Natural killer cell (primary cell): ENCODE results near the gene DACT3. TPM values are rescaled to one million over a fixed set of nuclear protein-coding genes. Genes with fewer than 3 reads are reported as not detected.

Experiments used
- ATAC-seq, 3 donors: fragments of 150-1000 bp in 2 of 3; fragments of 200-7000 bp in 1 of 3; cut with Tn5 transposase; 1 replicate in 1 of 3; 2 replicates in 2 of 3; pipeline ENCODE4 v1.10.0; 2021; ENCODE audit warnings: mild to moderate bottlenecking in 2 of 3, moderate library complexity in 2 of 3
- DNase-seq, 2 donors: peaks; one replicate each; pipeline versions ENCODE4 v3.0.0 to v3.0.0-alpha.2; 2013 to 2021; ENCODE audit warnings: mixed read lengths in 1 of 2
- H3K27ac ChIP-seq: one replicate; pipeline ENCODE4 v1.5.1; 2013; ENCODE audit warnings: mild to moderate bottlenecking, low read length
- H3K27me3 ChIP-seq: one replicate; pipeline ENCODE4 v1.6.1; 2013; ENCODE audit warnings: low read length; ENCODE audit not compliant: control insufficient read depth, insufficient read depth
- H3K36me3 ChIP-seq: one replicate; pipeline ENCODE4 v1.6.1; 2013; ENCODE audit warnings: low read length; ENCODE audit not compliant: control insufficient read depth, insufficient read depth
- H3K4me1 ChIP-seq: one replicate; pipeline ENCODE4 v1.6.1; 2013; ENCODE audit warnings: low read length; ENCODE audit not compliant: control insufficient read depth, insufficient read depth
- H3K4me3 ChIP-seq: one replicate; pipeline ENCODE4 v1.5.1; 2013; ENCODE audit warnings: low read length
- H3K9me3 ChIP-seq: one replicate; pipeline ENCODE4 v1.6.1; 2013; ENCODE audit warnings: low read length; ENCODE audit not compliant: control insufficient read depth, insufficient read depth
- H3K27ac Mint-ChIP-seq, 2 donors: one replicate each; pipeline ENCODE4 v1.8.0; 2022; ENCODE audit warnings: mild to moderate bottlenecking in 2 of 2, mixed read lengths in 2 of 2, moderate library complexity in 1 of 2
- H3K27me3 Mint-ChIP-seq, 2 donors: one replicate each; pipeline ENCODE4 v1.8.0; 2022; ENCODE audit warnings: low read depth in 2 of 2, mixed read lengths in 2 of 2
- H3K36me3 Mint-ChIP-seq: one replicate; pipeline ENCODE4 v1.8.0; 2022; ENCODE audit warnings: mixed read lengths
- H3K4me1 Mint-ChIP-seq, 2 donors: one replicate each; pipeline ENCODE4 v1.8.0; 2022; ENCODE audit warnings: mixed read lengths in 2 of 2
- H3K4me3 Mint-ChIP-seq: one replicate; pipeline ENCODE4 v1.8.0; 2022; ENCODE audit warnings: mild to moderate bottlenecking, moderate library complexity, mixed read lengths
- H3K9me3 Mint-ChIP-seq, 2 donors: one replicate each; pipeline ENCODE4 v1.8.0; 2022; ENCODE audit warnings: mixed read lengths in 2 of 2
- WGBS: methylation state at CpG from one replicate; pipeline ENCODE4 v1.1.7; 2013; ENCODE audit warnings: missing lambda C conversion rate; ENCODE audit not compliant: insufficient coverage; 5-methylcytosine and 5-hydroxymethylcytosine counted together
- intact Hi-C: fragments of 100-400 bp; cut with micrococcal nuclease; formaldehyde crosslinking; loops from one replicate; pipeline ENCODE4 v1.14.2; 2022
- total RNA-seq, 4 donors: library from RNA; stranded (reverse); fragments of 120-200 nt in 1 of 4; gene quantifications; one replicate each; pipeline versions ENCODE4 v1.2.3 to v1.2.4, GENCODE V29; 2013 to 2022
- TF ChIP-seq, protein P1 (sequence below): fragments of 200-600 bp; IDR thresholded peaks from one replicate; pipeline ENCODE4 v1.8.0; 2022; ENCODE audit warnings: antibody characterized with exemption

DACT3 gene
- total RNA-seq, 3 donors from 2014 or later (not counting 1 experiment from before 2014, with no cell fraction given) = 0.14 to 0.20 TPM; not detected in 1

DNA sequence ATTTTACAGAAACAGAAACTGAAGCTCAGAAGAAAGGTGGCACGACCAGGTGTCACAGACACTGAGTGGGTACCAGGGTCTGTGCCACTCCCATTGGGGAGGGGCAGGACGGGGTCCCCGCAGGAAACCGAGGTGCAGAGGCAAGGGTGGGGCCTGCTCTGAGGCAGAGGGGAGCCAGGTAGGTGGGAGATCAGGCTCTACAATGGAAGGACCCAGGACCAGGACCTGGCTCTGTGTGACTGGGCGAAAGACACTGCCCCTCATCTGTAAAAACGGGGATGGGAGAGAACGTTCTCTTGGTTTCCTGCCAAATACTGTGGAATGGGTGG lies 38.9 kb downstream of the DACT3 start:
- H3K4me1 Mint-ChIP-seq = peaks cover 0 to 11% of the 10 kb centered on the region in 2 donors

DNA sequence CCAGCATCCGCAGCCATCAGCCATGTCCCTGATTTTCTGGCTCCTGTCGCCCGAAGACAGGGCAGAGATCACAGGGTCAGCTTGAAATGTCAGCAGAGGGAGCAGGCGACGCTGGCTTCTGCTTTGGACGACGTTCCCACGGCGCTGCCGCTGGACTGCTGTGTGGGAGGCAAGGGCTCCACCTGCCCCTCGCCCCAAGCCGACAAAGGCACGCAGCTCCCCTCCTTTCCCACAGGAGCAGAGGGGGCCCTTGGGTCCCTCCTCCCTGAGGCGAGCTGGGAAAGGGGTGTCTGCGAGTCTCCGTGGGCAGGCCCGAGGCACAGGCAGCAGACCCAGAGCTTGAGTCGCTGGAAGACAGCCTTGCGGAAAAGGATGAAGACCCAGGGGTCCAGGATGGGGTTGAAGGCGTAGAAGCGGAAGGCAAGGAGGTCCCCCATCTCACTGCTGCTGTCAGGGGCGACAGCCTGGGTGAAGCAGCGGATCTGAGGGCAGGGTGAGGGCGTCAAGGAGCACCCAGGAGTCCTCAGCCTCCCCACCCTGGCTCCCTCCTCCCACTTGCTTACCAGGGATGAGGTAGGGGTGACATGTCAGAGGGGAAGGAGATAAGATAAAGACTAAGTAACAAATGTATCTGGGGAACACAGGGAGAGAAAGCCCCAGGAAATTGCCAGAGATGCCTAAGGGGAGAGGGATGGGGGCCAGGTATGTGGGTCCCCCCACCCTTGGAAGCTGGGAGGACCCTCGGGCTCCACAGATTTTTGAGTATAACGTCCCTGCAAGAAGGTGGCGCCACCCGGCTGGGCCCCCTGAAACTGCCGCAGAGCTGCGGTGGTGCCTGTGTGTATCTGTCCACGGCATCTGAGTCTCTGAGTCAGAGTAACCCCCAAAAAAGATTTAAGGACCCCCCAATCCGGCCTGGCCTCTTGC lies 39.5 kb downstream of the DACT3 start:
- ATAC-seq (no peak), DNase-seq (no peak)
- H3K27ac Mint-ChIP-seq = no peak overlapping the region
- H3K27ac ChIP-seq = no peak overlapping the region
- peaks cover 42% of the 10 kb centered on the region for H3K4me1 ChIP-seq
- intact Hi-C loops = no loop called here
- no peaks in the 10 kb centered on the region for H3K9me3 ChIP-seq
- no peak overlapping the region for H3K4me3 ChIP-seq
- WGBS = 91% methylated on average over 32 of the region's 32 CpGs
- peaks cover 13 to 23% of the 10 kb centered on the region in 2 donors for H3K27me3 Mint-ChIP-seq
- H3K36me3 ChIP-seq = no peaks in the 10 kb centered on the region
- H3K9me3 Mint-ChIP-seq = no peaks in the 10 kb centered on the region
- H3K27me3 ChIP-seq = no peaks in the 10 kb centered on the region
- TF ChIP-seq, protein P1, sequence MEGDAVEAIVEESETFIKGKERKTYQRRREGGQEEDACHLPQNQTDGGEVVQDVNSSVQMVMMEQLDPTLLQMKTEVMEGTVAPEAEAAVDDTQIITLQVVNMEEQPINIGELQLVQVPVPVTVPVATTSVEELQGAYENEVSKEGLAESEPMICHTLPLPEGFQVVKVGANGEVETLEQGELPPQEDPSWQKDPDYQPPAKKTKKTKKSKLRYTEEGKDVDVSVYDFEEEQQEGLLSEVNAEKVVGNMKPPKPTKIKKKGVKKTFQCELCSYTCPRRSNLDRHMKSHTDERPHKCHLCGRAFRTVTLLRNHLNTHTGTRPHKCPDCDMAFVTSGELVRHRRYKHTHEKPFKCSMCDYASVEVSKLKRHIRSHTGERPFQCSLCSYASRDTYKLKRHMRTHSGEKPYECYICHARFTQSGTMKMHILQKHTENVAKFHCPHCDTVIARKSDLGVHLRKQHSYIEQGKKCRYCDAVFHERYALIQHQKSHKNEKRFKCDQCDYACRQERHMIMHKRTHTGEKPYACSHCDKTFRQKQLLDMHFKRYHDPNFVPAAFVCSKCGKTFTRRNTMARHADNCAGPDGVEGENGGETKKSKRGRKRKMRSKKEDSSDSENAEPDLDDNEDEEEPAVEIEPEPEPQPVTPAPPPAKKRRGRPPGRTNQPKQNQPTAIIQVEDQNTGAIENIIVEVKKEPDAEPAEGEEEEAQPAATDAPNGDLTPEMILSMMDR = no peak
- H3K4me3 Mint-ChIP-seq = no peak overlapping the region
- H3K36me3 Mint-ChIP-seq = no peaks in the 10 kb centered on the region
- H3K4me1 Mint-ChIP-seq = peaks cover 5 to 16% of the 10 kb centered on the region in 2 donors

More for the DNA sequence above, 38.9 kb downstream of the DACT3 start:
- TF ChIP-seq, protein P1 = no peak
- H3K4me3 Mint-ChIP-seq = peak overlapping the region; percentile 6
- H3K27ac Mint-ChIP-seq = no peak overlapping the region
- H3K9me3 Mint-ChIP-seq = no peaks in the 10 kb centered on the region
- peaks cover 36% of the 10 kb centered on the region for H3K4me1 ChIP-seq
- H3K27me3 ChIP-seq = no peaks in the 10 kb centered on the region
- H3K9me3 ChIP-seq = no peaks in the 10 kb centered on the region
- no peaks in the 10 kb centered on the region for H3K36me3 Mint-ChIP-seq
- no peak for ATAC-seq
- H3K36me3 ChIP-seq = no peaks in the 10 kb centered on the region
- H3K27ac ChIP-seq = no peak overlapping the region
- no peak for DNase-seq
- intact Hi-C loops = no loop called here
- WGBS = 52% methylated on average over 7 of the region's 7 CpGs
- H3K4me3 ChIP-seq = no peak overlapping the region
- H3K27me3 Mint-ChIP-seq = peaks cover 6 to 19% of the 10 kb centered on the region in 2 donors

- 85% methylated on average over 6 of the region's 6 CpGs for WGBS
- H3K27ac ChIP-seq = peak overlapping the region; percentile 78
- H3K4me1 ChIP-seq = peaks cover 44% of the 10 kb centered on the region
- TF ChIP-seq, protein P1 = no peak
- H3K4me3 Mint-ChIP-seq = no peak overlapping the region
- peaks cover 13 to 27% of the 10 kb centered on the region in 2 donors for H3K27me3 Mint-ChIP-seq
- ATAC-seq = no peak
- H3K36me3 Mint-ChIP-seq = no peaks in the 10 kb centered on the region
- no peak overlapping the region for H3K27ac Mint-ChIP-seq
- no peak for DNase-seq
- peaks cover 6 to 17% of the 10 kb centered on the region in 2 donors for H3K4me1 Mint-ChIP-seq
- no peak overlapping the region for H3K4me3 ChIP-seq
- no peaks in the 10 kb centered on the region for H3K27me3 ChIP-seq
- no peaks in the 10 kb centered on the region for H3K36me3 ChIP-seq
- H3K9me3 Mint-ChIP-seq = no peaks in the 10 kb centered on the region
- intact Hi-C loops = no loop called here
- H3K9me3 ChIP-seq = no peaks in the 10 kb centered on the region
These were observed 40.3 kb downstream of the DACT3 start for GRCh38 chr19:46620716-46621115.
